ENCODE measurements around the gene ABR.

DNA sequence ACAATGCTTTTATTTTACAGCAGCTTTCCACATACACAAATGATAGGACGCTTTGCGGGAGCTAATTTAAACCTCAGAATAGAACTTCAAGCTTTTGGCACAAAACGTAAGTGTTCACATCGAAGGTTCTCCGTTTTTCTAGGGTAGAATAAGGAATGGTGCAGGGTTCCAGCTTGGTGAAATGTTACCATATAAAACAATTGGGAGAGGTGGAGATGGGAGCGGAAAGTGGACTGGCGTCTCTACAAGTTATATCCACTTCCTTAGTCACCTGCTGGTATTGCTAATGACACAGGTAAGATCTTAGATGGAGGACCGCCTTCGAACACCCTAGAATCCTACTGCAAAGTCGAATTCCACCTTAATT lies 198.5 kb downstream of the ABR start:
- no peak for TF ChIP-seq POLR2A (IDR thresholded peaks at IDR 0.05)
- TF ChIP-seq, protein P1, sequence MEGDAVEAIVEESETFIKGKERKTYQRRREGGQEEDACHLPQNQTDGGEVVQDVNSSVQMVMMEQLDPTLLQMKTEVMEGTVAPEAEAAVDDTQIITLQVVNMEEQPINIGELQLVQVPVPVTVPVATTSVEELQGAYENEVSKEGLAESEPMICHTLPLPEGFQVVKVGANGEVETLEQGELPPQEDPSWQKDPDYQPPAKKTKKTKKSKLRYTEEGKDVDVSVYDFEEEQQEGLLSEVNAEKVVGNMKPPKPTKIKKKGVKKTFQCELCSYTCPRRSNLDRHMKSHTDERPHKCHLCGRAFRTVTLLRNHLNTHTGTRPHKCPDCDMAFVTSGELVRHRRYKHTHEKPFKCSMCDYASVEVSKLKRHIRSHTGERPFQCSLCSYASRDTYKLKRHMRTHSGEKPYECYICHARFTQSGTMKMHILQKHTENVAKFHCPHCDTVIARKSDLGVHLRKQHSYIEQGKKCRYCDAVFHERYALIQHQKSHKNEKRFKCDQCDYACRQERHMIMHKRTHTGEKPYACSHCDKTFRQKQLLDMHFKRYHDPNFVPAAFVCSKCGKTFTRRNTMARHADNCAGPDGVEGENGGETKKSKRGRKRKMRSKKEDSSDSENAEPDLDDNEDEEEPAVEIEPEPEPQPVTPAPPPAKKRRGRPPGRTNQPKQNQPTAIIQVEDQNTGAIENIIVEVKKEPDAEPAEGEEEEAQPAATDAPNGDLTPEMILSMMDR (IDR thresholded peaks at IDR 0.05), result no peak

Measured in adrenal gland (tissue), 5 donors.